HG02943 (cell line): ENCODE measurements around the gene TUBA4A.
A peak's percentile ranks its signal among the peaks of the same experiment; 100 is the strongest.
"Not testable (repeated sequence)": the region's sequence is repeated elsewhere in the genome, so short reads cannot be mapped to it uniquely, and the experiment has no call there.

Source experiments
- ATAC-seq: cut with Tn5 transposase; IDR thresholded peaks from one replicate; pipeline ENCODE4 v1.9.1; 2021; ENCODE audit warnings: mild to moderate bottlenecking, low read depth, moderate library complexity; ENCODE audit not compliant: unreplicated experiment

Gene TUBA4A

DNA sequence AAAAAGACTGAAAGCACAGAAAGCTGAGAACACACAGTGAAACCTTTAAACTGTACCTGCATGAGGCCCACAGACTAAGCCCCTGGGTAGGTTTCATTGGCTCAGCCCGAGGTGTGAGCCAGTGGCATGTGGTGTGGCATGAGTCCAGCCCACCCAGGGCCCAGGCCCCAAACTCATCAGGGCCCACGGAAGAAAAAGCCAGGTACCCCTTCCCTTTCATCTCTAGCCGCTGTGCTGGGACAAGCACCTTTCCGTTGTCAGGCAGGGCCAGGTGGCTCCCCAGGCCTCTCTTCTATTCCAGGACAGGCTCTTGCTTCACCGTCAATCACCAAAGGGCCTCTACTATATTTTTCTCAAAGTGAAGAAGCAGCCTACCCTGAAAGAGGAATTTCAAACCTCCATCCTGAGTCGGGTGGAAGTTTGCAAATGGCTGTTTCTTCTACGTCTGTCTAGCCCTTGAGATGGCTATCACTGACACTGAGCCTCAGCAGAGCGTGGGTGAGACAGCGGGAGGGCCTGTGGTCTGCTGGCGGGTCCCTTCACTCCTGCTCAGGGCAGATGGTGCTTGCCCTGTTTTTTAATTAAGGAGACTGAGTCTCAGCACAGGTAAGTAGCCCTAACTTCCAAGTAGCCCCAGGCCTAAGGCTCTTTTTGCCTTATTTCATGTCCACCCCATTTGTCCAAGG lies 34.0 kb upstream of the TUBA4A start:
- no peak for ATAC-seq

DNA sequence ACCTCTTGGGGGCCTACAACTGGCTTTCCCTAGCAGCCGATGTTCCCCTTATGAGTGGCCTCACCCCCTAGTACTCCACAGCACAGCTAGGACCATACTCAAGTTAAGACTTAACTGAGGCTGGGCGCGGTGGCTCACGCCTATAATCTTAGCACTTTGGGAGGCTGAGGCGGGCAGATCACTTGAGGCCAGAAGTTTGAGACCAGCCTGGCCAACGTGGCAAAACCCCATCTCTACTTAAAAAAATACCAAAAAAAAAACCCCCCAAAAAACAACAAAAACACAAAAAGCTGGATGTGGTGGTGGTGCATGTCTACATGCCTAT lies 33.4 kb upstream of the TUBA4A start:
- ATAC-seq, result not testable (repeated sequence)

DNA sequence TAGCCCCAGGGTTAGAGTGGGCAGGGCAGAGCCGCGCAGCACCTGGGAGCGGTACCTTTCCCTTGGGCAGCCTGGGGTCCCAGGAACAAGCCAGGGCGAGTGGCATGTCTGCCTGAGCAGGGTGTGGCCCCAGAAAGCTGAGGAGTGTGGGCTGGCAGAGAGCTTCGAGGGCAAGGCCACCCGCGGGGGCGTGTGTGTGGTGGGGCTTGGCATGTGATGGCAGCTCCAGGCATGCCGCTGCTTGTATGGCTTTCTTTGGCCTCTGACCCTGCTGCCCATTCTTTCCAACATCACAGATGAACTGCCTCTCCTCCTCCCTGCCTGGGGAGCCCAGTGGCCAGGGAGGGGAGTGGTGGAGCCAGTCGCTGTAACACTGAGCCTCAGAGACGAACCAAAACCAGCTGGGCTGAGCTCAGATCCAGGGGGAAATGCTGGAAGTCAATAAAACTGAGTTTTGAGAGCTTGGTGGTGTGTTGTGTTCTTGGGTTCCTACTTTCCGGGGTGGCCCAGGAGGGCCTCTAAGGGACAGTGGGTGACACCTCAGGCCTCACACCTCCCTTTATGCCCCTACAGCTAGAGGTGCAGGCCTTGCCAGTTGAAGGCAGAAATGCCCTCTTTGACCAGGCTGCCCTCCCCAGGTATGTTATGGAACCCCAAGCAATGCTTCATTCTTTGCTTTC lies 32.9 kb upstream of the TUBA4A start:
- ATAC-seq, result no peak

DNA sequence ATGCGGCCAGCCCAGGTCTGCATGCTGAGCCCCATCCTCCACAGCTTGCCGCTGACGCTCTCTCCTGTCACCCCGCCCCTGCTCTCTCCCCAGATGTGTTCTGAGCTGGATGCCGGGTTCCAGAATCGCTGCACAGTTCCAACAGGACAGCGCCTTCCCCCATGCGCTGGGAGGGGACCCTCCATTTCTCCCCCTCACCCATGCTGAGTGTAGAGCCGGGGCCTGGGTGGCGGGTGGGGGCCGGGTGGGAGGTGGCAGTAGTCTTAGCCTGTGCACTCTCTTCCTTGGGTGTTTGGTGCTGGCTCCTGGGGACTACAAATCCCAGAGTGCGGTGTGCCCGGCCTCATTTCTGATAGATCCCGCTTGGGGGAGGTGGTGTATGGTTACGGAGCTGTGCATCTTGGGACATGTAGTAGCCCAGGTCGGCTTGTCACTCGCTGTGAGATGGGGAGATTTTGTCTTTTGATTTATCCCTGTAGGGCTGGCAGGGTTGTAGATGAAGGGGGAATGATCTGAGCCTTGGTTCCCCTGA lies 32.2 kb upstream of the TUBA4A start:
- no peak for ATAC-seq

DNA sequence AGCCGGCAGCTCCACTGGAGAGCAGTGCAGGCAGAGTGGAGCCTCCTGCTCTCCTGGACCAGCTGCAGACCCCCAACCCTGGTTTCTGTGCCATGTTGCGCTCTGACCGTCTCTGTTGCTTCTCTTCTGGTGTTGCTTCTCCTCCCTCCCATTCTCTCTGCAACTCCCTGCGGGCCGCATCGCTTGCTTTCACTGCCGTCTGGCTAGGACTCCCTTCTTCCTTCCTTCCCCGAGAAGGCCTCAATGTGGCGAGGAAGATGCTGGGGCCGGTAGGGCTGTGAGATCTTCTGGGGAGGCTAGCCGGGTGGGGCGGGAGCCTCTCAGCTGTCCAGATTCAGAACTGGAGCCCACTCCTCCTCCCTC lies 31.6 kb upstream of the TUBA4A start:
- ATAC-seq, result no peak

DNA sequence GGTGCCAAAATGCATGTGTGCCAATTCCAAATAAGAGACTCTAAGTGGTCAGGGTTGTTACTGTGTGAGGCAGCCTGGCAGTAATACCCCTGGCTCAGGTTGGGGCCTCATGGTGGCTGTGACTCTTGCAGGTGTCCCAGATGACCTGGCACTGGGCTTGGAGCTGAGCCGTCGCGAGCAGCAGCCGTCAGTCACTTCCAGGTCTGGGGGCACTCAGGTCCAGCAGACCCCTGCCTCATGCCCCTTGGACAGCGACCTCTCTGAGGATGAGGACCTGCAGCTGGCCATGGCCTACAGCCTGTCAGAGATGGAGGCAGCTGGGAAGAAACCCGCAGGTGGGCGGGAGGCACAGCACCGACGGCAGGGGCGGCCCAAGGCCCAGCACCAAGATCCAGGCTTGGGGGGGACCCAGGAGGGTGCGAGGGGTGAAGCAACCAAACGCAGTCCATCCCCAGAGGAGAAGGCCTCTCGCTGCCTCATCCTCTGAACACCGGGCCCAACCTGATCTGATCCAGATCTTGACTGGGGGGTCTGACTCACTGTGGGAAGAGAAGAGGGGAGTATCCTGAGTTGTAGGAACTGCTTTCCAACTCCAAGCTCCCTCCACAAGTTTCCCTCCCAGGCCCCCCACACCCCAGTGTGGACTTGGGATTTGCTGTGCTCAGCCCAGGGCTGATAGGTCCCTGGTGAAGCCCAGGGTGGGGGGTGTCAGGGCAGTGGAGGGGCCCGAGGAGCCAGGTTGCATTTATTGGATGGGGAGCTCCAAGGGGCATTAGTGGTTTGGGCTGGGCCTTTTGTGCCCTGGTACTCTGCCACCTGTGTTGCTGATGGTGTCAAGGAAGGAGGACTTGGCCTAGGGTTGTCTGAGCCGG lies 31.0 kb upstream of the TUBA4A start:
- no peak for ATAC-seq

DNA sequence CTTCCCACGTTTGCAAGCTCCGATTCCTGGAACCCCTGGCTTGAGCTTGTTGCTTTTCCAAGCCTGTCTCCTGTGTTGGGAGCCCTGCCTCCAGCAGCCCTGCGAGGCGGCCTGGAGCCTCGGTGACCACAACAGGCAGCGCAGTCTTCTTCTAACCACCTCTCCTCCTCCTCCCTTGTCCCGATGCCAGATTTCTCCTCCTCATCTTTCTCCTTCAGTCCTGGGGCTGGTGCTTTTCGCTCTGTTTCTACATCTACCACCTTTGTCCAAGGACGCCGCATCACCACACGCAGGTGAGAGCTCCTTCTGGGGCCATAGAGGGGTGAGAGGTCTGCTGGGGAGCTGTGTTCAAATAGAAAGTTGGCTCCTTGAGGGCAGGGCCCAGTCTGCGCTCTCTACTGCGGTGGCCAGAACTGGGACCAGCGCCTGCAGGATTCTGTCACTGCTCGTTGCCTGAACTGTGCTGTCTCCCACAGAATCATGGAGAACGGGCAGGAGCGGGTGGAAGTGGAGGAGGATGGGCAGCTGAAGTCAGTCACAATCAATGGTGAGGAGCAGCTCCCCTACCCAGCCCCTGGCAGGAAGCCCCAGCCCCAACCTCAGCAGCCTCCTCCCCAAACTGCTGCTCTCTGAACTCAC lies 29.3 kb upstream of the TUBA4A start:
- no peak for ATAC-seq

DNA sequence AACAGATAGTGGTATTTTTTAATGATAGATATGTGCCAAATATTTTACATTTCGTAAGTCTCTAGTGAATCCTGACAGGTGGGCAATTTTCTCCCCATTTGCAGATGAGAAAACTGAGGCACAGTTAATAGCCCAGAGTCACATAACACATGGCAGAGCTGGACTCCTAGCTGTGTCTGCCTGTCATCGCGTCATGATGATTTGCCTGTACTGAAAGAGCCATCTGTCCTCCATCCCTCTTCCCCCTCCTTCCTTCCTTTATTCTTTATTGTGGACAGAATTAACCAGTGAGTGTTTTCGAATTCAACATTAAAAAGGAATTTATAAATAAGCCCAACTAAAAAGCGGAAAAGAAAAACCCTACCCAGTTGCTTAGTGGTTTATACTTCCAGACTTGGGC lies 28.7 kb upstream of the TUBA4A start:
- no peak for ATAC-seq

DNA sequence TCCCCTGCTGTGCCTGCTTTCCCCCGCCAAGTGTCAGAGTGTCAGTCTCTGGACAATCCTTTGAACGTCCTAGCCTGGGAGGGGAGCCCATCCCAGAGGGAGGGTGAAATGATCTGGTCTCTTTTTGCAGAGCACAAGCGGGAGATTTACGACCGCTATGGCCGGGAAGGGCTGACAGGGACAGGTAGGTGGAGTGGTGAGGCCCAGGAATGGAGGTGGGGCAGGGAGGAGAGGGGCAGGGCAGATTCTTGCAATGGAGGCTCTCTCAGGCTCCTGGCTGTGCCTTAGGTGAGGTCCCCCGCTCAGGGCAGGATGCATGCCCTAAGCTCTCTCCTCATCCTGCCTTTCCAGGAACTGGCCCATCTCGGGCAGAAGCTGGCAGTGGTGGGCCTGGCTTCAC lies 27.9 kb upstream of the TUBA4A start:
- ATAC-seq, result no peak

DNA sequence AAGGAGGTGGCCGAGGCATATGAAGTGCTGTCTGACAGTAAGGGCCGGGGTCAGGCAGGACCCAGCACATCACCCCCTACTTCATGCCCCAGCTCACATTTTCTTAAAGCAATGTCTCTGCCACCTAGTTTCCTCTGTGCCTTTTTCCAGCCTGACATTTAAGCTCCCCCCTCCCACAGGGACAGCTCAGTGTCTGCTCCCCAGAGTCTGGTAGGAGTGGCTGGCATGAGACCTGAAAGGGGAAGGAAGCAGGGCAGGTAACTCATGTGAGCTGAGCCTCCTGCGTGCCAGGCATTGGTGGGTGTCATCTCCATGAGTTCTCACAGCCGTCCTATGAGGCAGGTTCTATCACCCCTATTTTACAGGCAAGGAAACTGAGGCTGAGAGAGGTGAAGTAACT lies 26.9 kb upstream of the TUBA4A start:
- ATAC-seq, result no peak

DNA sequence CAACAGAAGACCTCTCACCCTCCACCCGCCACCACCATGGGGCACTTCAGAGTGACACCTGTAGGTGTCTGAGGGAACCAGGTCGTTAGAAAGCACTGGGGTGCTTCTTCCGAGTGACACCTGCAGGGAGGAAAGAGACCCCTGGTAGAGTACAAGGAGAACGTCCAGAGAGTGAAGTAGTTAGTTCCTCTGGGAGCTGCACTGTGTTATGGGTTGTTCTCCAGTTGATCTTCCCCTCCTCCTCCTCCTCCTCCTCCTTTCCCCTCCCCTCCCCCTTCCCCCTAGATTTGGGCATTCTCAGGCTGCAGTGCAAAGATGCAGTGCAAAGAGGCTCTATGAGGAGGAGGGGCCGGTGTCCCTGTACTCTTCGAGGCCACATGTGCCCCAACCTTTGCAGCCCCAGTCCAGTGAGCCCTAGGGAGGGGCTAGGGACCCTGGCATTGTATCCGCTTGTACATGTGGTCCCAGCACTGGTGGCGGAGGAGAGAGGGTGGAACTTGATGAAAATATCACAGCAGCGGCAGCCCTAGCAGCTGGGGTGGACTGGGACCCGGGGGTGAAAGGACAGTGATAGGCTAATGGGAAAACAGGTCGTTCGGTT lies 26.3 kb upstream of the TUBA4A start:
- no peak for ATAC-seq

DNA sequence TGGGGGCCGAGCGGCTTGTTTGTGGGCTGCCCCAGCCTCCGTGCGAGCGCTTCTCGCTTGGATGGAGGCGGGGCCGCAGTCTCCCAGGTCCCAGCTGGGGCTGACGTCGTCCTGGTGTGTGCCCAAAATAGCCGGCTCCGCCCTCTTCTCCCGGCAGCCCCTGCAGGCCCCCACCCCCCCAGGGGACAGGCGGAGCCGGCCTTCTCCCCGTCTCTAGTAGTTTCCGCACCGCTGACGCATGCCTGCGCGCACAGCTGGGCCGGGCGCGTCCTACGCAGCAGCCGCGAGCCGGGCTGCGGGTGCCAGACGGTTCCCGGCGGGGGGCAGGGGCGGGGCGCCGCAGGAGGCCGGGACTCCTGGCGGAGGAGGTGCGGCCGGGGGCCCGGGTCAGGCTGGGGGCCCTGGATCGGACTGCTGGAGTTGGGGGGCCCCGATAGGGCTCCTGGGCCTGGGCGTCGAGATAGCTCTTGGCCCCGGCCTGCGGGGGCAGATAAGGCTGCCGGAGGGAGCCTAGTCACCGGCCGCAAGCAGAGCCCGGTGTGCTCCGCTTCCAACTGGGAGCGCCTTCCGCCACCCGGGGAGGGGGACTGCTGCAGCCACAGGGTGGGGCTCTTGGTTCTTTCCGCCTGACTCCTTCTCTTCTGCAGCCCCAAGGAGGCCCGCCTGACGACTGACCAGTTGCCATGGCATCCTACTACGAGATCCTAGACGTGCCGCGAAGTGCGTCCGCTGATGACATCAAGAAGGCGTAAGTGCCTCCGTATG lies 25.6 kb upstream of the TUBA4A start, which contains the start of gene DNAJB2:
Gene DNAJB2, plus strand, starts transcription at position 216 of the 765 bp plus-strand sequence. Its CDS starts 468 bp downstream, at position 684.
- peak; percentile 82 for ATAC-seq

DNA sequence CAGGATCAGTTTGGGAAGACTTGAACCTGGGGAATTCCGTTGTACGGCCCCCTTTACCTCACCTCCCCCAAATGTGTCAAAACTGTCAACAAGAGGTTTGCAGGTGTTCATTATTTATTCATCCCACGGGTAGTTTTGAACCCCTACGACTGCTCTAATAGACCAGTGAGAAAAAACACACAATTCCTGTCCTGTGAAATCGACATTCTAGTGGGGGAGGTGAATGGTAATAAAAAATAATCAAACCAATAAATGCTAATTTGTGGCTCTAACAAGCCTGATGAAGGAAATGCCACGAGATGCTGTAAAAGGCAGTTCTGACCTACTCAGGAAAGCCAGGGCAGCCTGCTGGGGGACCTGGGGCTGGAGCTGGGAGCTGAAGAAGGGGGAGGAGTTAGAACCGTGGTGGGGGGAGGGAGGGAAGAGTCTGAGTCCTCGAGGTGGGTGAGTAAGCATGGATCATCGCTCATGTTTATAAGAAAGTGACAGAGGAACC lies 25.0 kb upstream of the TUBA4A start:
- ATAC-seq, result no peak

DNA sequence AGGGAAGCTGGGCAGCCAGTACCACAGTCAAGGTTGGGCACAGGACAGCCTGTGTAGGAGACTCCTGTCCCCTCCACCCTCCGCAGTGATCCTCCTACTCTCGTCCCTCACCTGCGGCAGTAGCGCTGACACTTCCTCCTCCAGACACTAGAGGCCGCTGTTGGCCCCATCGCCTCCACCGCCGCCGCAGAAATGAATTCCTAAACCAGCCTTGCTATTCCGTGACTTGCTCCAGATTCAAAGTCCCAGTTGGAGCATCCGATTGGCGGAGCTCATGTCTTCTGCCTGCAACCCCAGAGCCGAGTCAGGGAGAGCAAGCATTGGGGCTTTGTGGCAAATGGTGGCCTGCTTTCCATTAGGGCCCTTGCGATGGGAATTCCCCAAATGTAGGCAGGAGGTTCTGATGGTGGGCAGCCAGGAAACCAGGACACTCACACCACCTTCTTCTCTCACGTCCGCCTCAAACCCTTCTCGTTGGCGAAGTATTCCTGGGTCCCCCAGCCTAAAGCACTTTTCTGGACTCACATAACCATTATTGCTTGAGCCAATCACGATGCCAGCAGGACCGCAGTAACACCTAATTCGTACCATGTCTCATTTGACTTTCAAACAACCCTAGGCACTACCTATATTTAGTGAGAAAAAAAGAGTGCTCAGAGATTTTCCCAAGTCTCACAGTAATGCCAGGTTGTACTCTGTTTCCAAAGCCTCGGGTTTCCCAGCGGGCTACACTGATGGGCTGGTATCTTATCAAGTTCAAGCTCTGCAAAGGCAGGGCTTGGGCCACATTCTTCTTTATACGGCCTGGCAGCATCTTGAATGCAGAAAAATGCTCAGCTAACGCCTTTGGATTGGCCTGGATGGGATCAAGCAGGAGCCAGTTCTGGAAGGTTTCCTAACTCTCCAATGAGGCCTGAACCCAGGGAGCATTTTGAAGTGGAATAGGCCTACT lies 24.3 kb upstream of the TUBA4A start:
- no peak for ATAC-seq

DNA sequence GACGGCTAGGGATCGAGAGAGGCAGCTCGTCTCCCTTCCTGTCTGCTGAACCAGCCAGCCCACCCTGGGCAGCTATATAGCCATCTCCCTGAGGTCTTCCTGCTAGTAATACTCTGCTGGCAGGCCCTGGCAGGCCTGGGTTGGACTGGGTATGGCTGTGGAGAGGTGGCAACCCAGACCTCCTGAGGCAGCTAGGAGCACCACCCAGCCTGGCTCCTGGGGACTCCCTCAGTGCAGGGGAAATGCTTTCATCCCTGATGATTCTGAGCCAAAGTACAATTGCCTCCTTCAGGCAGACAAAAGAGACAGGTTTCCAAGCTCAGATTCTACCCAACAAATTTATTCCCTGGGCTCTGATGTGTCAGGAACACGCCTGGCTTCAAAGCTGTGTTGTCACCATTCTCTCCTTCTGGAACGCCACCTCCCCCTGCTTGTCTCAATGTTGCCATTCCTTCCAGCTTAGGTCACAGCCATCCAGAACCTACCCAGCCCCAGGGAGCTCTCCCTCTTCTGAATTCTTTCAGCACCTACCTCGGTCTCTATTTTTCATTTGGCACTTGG lies 20.7 kb upstream of the TUBA4A start:
- no peak for ATAC-seq

DNA sequence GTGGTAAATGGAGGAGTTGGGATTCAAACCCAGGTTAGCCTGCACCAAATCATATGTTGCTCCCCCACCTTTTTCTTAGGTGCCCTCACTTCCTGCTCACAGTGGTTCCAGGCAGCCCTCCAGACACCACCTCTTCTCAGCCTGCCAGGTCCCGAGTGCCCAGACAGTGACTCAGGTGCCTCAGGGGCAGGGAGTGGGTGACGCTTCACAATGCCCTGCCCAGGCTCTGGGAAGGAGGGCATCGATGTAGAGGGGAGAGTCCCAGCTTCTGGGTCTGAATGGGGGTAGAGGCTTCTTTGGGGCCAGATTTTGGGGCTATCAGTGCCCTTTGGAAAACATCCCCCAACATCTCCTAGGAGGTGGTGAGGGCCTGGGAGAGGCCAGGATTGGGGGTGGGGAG lies 20.2 kb upstream of the TUBA4A start:
- no peak for ATAC-seq

DNA sequence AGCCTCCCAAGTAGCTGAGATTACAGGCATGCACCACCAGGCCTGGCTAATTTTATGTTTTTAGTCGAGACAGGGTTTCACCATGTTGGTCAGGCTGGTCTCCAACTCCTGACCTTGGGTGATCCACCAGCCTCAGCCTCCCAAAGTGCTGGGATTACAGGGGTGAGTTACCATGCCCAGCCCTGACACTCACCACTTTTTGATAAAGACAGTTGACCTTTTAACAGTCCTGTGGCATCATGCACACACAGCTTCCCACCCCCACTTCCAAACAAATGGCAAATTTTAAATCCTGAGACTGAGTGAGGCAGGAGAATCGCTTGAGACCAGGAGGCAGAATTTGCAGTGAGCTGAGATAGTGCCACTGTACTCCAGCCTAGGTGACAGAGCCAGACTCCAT lies 19.3 kb upstream of the TUBA4A start:
- ATAC-seq, result no peak

DNA sequence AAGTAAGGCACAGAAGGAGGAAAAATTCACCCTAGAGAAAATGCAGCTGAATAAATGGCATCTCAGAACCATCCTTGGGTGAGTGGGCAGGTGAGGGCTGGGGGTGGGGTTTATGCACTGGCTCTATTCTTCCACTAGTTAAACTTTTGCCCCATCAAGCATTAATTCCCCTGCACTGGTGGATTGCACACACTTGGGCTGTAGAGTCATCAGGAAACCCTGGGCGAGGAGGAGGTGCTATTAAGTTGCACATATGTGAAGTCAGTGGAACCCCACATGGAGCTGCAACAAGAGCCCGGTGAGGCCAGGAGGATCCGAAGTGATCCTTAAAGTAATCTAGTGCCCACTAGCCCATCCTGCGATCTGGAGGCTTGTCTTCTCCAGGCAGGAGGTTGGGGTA lies 18.6 kb upstream of the TUBA4A start:
- no peak for ATAC-seq
